GM12892 (cell line): ENCODE data around the gene CELF2.
A peak's percentile ranks its signal among the peaks of the same experiment; 100 is the strongest.

Source experiments
- POLR2AphosphoS5 ChIP-seq: IDR thresholded peaks from 2 replicates; pipeline ENCODE4 v1.6.1; 2011; ENCODE audit warnings: low read depth, low read length, control low read depth
- TAF1 ChIP-seq: IDR thresholded peaks from 2 replicates; pipeline ENCODE4 v1.6.1; 2011; ENCODE audit warnings: low read depth, mild to moderate bottlenecking, control low read depth, low read length, borderline replicate concordance

GRCh38 chr10:11162828-11163599, 145.3 kb downstream of the CELF2 start:
- 0 out of 2 replicates have a peak, but pooled peaks have one; percentile 49 for TF ChIP-seq POLR2AphosphoS5
- no peak for TF ChIP-seq TAF1
